K562 (cell line): ENCODE data around the gene TPI1. TPM values are rescaled to one million over a fixed set of nuclear protein-coding genes. Genes with fewer than 3 reads are reported as not detected.
A peak's percentile ranks its signal among the peaks of the same experiment; 100 is the strongest.

ENCODE experiments used
- BMI1 ChIP-seq: fragments of 150-350 bp; IDR thresholded peaks from 2 replicates; pipeline ENCODE4 v1.6.1; 2014; ENCODE audit warnings: low read length
- CTBP1 ChIP-seq: fragments of 450-650 bp; IDR thresholded peaks from 2 replicates; pipeline ENCODE4 v1.6.1; 2016; ENCODE audit warnings: borderline replicate concordance
- DMBX1 ChIP-seq: fragments of 250-450 bp; sonication (Bioruptor Pico); IDR thresholded peaks from 2 replicates; pipeline ENCODE4 v1.8.0; 2022; ENCODE audit warnings: inconsistent platforms, mild to moderate bottlenecking, moderate library complexity, borderline replicate concordance
- HDAC3 ChIP-seq: fragments of 450-650 bp; IDR thresholded peaks from 2 replicates; pipeline ENCODE4 v1.6.1; 2018; ENCODE audit warnings: borderline replicate concordance, mild to moderate bottlenecking, moderate library complexity; ENCODE audit not compliant: partially characterized antibody
- POLR2G ChIP-seq: fragments of 200-400 bp; formaldehyde crosslinking; IDR thresholded peaks from 2 replicates; pipeline ENCODE4 v1.6.1; 2017; ENCODE audit warnings: low read depth, mild to moderate bottlenecking, antibody characterized with exemption, low read length, moderate library complexity
- POU5F1 ChIP-seq: fragments of 150-350 bp; IDR thresholded peaks from 2 replicates; pipeline ENCODE4 v1.6.1; 2014; ENCODE audit warnings: borderline replicate concordance, low read length, low read depth, mild to moderate bottlenecking; ENCODE audit not compliant: partially characterized antibody
- ZBTB40 ChIP-seq, 2 experiments: fragments of 450-650 bp in 1 of 2; sonication (generic) in 1 of 2; formaldehyde crosslinking in 1 of 2; IDR thresholded peaks; 2 replicates each; pipeline versions ENCODE4 v1.7.1 to v1.9.0; 2016 to 2022; ENCODE audit warnings: inconsistent platforms in 1 of 2, mild to moderate bottlenecking in 1 of 2, missing genetic modification reagents in 1 of 2
- ZNF253 ChIP-seq: fragments of 250-450 bp; sonication (Bioruptor Pico); conservative IDR thresholded peaks from 2 replicates; pipeline ENCODE4 v1.6.1; 2021; ENCODE audit warnings: mild to moderate bottlenecking
- ZNF263 ChIP-seq: sonication (generic); formaldehyde crosslinking; IDR thresholded peaks from 2 replicates; pipeline ENCODE4 v1.8.0; 2022; ENCODE audit warnings: mild to moderate bottlenecking, missing genetic modification reagents, borderline replicate concordance
- ZNF408 ChIP-seq: fragments of 250-450 bp; sonication (Bioruptor Pico); IDR thresholded peaks from 2 replicates; pipeline ENCODE4 v1.4.0; 2020; ENCODE audit warnings: low read depth, mild to moderate bottlenecking, moderate library complexity
- ZZZ3 ChIP-seq: fragments of 450-650 bp; IDR thresholded peaks from 2 replicates; pipeline ENCODE4 v1.6.1; 2016; ENCODE audit warnings: antibody characterized with exemption, mild to moderate bottlenecking, moderate library complexity
- polyA plus RNA-seq, 8 experiments: library from polyadenylated mRNA; depleted of rRNA in 4 of 8; stranded (reverse) in 5 of 8; unstranded in 3 of 8; fragments of >200 nt; fragmentation: Nextera tagmentation in 2 of 8; fragmentation: Illumina TruSeq in 1 of 8; extraction: Ambion mirVana in 2 of 8; extraction: Trizol in 1 of 8; gene quantifications; 2 replicates each; pipeline versions ENCODE4 v1.2.1 to v1.2.3, GENCODE V29; 2011 to 2014; ENCODE audit warnings: inconsistent platforms in 1 of 8, missing spikeins in 1 of 8
- total RNA-seq, 7 experiments: library from RNA; depleted of rRNA in 6 of 7; stranded (reverse); fragments of >200 nt in 6 of 7; fragmentation: Illumina TruSeq in 2 of 7; extraction: Trizol in 2 of 7; gene quantifications; 2 replicates each; pipeline versions ENCODE4 v1.2.1 to v1.2.3, GENCODE V29; 2011 to 2021; ENCODE audit warnings: low replicate concordance in 1 of 7
- TF ChIP-seq, protein P1 (sequence below): fragments of 450-650 bp; formaldehyde crosslinking; IDR thresholded peaks from 2 replicates; pipeline ENCODE4 v1.4.0; 2020; ENCODE audit warnings: mild to moderate bottlenecking
- TF ChIP-seq, protein P2 (sequence below): sonication (generic); formaldehyde crosslinking; IDR thresholded peaks from 2 replicates; pipeline ENCODE4 v1.8.0; 2022; ENCODE audit warnings: mild to moderate bottlenecking, missing genetic modification reagents

TPI1 gene
- total and polyA plus RNA-seq, 9 of the 15 experiments (the other 6 are each of a cell fraction or from before 2014, with no cell fraction given) = 662 to 4,971 (median 892) TPM

GRCh38 chr12:6871052-6871957, 4.0 kb downstream of the TPI1 start (continued):
- TF ChIP-seq ZBTB40 (IDR thresholded peaks at IDR 0.05) (no peak), ZBTB40 (CRISPR knock-in tag; IDR thresholded peaks at IDR 0.05) (no peak), BMI1 (no peak), CTBP1 (no peak), POU5F1 (no peak), ZNF253 (CRISPR knock-in tag) (no peak; the same call in 1 of the 2 replicates), ZNF263 (no peak), ZZZ3 (no peak), DMBX1 (CRISPR knock-in tag) (no peak), ZNF408 (CRISPR knock-in tag) (no peak), POLR2G (peak; percentile 63), HDAC3 (no peak)
- TF ChIP-seq, protein P1, sequence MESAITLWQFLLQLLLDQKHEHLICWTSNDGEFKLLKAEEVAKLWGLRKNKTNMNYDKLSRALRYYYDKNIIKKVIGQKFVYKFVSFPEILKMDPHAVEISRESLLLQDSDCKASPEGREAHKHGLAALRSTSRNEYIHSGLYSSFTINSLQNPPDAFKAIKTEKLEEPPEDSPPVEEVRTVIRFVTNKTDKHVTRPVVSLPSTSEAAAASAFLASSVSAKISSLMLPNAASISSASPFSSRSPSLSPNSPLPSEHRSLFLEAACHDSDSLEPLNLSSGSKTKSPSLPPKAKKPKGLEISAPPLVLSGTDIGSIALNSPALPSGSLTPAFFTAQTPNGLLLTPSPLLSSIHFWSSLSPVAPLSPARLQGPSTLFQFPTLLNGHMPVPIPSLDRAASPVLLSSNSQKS (CRISPR knock-in tag) = no peak
- TF ChIP-seq, protein P2, sequence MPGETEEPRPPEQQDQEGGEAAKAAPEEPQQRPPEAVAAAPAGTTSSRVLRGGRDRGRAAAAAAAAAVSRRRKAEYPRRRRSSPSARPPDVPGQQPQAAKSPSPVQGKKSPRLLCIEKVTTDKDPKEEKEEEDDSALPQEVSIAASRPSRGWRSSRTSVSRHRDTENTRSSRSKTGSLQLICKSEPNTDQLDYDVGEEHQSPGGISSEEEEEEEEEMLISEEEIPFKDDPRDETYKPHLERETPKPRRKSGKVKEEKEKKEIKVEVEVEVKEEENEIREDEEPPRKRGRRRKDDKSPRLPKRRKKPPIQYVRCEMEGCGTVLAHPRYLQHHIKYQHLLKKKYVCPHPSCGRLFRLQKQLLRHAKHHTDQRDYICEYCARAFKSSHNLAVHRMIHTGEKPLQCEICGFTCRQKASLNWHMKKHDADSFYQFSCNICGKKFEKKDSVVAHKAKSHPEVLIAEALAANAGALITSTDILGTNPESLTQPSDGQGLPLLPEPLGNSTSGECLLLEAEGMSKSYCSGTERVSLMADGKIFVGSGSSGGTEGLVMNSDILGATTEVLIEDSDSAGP (CRISPR knock-in tag) = no peak
